RWPE2 (cell line): ENCODE results near the gene FRY.

Source experiments
- ATAC-seq: fragments of 200-7000 bp; cut with Tn5 transposase; 3 replicates; pipeline ENCODE4 v1.9.1; 2021; ENCODE audit warnings: low read depth
- DNase-seq: peaks from one replicate; pipeline ENCODE4 v3.0.0-alpha.2; 2020; ENCODE audit warnings: low spot score
- H3K27ac ChIP-seq: fragments of 450-650 bp; 2 replicates; pipeline ENCODE4 v1.5.1; 2017; ENCODE audit warnings: mild to moderate bottlenecking; ENCODE audit not compliant: poor library complexity, severe bottlenecking
- H3K27me3 ChIP-seq: fragments of 250-450 bp; sonication (Bioruptor Pico); 2 replicates; pipeline ENCODE4 v1.5.1; 2021; ENCODE audit warnings: mild to moderate bottlenecking, moderate library complexity; ENCODE audit not compliant: insufficient read depth, poor library complexity, severe bottlenecking
- H3K36me3 ChIP-seq: fragments of 250-450 bp; sonication (Bioruptor Pico); 2 replicates; pipeline ENCODE4 v1.5.1; 2020; ENCODE audit warnings: low read depth, mild to moderate bottlenecking, moderate library complexity
- H3K4me1 ChIP-seq: fragments of 250-450 bp; sonication (Bioruptor Pico); 2 replicates; pipeline ENCODE4 v1.5.1; 2021; ENCODE audit warnings: mild to moderate bottlenecking, moderate library complexity; ENCODE audit not compliant: insufficient read depth, poor library complexity, severe bottlenecking
- H3K4me3 ChIP-seq: fragments of 250-450 bp; sonication (Bioruptor Pico); 2 replicates; pipeline ENCODE4 v1.5.1; 2021; ENCODE audit warnings: mild to moderate bottlenecking, moderate library complexity; ENCODE audit not compliant: severe bottlenecking
- H3K9me3 ChIP-seq: fragments of 250-450 bp; sonication (Bioruptor Pico); 2 replicates; pipeline ENCODE4 v1.5.1; 2021; ENCODE audit warnings: mild to moderate bottlenecking, moderate library complexity; ENCODE audit not compliant: severe bottlenecking
- CTCF ChIP-seq: fragments of 450-650 bp; IDR thresholded peaks from one replicate; pipeline ENCODE4 v1.5.1; 2017; ENCODE audit warnings: mild to moderate bottlenecking, moderate library complexity; ENCODE audit not compliant: poor library complexity, severe bottlenecking

The FRY gene

GRCh38 chr13:32206097-32206740 is 174.6 kb downstream of the FRY start:
- Histone ChIP-seq H3K36me3 (no peaks in the 10 kb centered on the region), H3K4me3 (no peak overlapping the region), H3K27ac (no peak overlapping the region), H3K4me1 (no peaks in the 10 kb centered on the region), H3K27me3 (no peaks in the 10 kb centered on the region), H3K9me3 (no peaks in the 10 kb centered on the region)
- no peak for ATAC-seq
- no peak for TF ChIP-seq CTCF
- no peak for DNase-seq

GRCh38 chr13:32208860-32209259 is 177.3 kb downstream of the FRY start:
- no peak for TF ChIP-seq CTCF
- no peaks in the 10 kb centered on the region for H3K27me3 ChIP-seq
- ATAC-seq (no peak), DNase-seq (no peak)
- H3K36me3 ChIP-seq: no peaks in the 10 kb centered on the region
- no peak overlapping the region for H3K27ac ChIP-seq
- H3K9me3 ChIP-seq: no peaks in the 10 kb centered on the region
- no peaks in the 10 kb centered on the region for H3K4me1 ChIP-seq
- no peak overlapping the region for H3K4me3 ChIP-seq

GRCh38 chr13:32209652-32210051 is 178.1 kb downstream of the FRY start:
- DNase-seq: no peak
- H3K4me1 ChIP-seq: no peaks in the 10 kb centered on the region
- no peaks in the 10 kb centered on the region for H3K9me3 ChIP-seq
- H3K27ac ChIP-seq: no peak overlapping the region
- no peaks in the 10 kb centered on the region for H3K36me3 ChIP-seq
- no peak for TF ChIP-seq CTCF
- H3K27me3 ChIP-seq: no peaks in the 10 kb centered on the region
- no peak overlapping the region for H3K4me3 ChIP-seq
- no peak for ATAC-seq

GRCh38 chr13:32210101-32210500 is 178.5 kb downstream of the FRY start:
- TF ChIP-seq CTCF: no peak
- no peak for DNase-seq
- Histone ChIP-seq H3K27me3 (no peaks in the 10 kb centered on the region), H3K4me1 (no peaks in the 10 kb centered on the region), H3K4me3 (no peak overlapping the region), H3K27ac (no peak overlapping the region), H3K36me3 (no peaks in the 10 kb centered on the region), H3K9me3 (no peaks in the 10 kb centered on the region)
- no peak for ATAC-seq

GRCh38 chr13:32211813-32212212 is 180.2 kb downstream of the FRY start:
- ATAC-seq: no peak
- no peaks in the 10 kb centered on the region for H3K4me1 ChIP-seq

More at GRCh38 chr13:32211813-32212212, 180.2 kb downstream of the FRY start:
- DNase-seq: no peak
- no peaks in the 10 kb centered on the region for H3K9me3 ChIP-seq
- no peaks in the 10 kb centered on the region for H3K36me3 ChIP-seq
- H3K27ac ChIP-seq: no peak overlapping the region
- H3K4me3 ChIP-seq: no peak overlapping the region
- no peak for TF ChIP-seq CTCF
- H3K27me3 ChIP-seq: no peaks in the 10 kb centered on the region
